Stimulated activated naive CD8-positive, alpha-beta T cell treated with anti-CD3 and anti-CD28 coated beads, Interleukin-15, Interleukin-2, amounts not matched to agents 100 ng/mL and 50 ng/mL, for 24 hours (primary cell): Measurements from ENCODE around the gene NOB1.
A peak's percentile ranks its signal among the peaks of the same experiment; 100 is the strongest.
"Not testable (repeated sequence)": the region's sequence is repeated elsewhere in the genome, so short reads cannot be mapped to it uniquely, and the experiment has no call there.

ENCODE experiments used
- H3K27ac Mint-ChIP-seq: one replicate; pipeline ENCODE4 v1.8.0; 2021; ENCODE audit warnings: mild to moderate bottlenecking, mixed read lengths
- H3K27me3 Mint-ChIP-seq: one replicate; pipeline ENCODE4 v1.8.0; 2021; ENCODE audit warnings: mixed read lengths
- H3K36me3 Mint-ChIP-seq: one replicate; pipeline ENCODE4 v1.8.0; 2021; ENCODE audit warnings: low read depth, mixed read lengths
- H3K4me1 Mint-ChIP-seq: one replicate; pipeline ENCODE4 v1.8.0; 2021; ENCODE audit warnings: low read depth, mixed read lengths
- H3K4me3 Mint-ChIP-seq: one replicate; pipeline ENCODE4 v1.8.0; 2021; ENCODE audit warnings: mild to moderate bottlenecking, mixed read lengths
- H3K9me3 Mint-ChIP-seq: one replicate; pipeline ENCODE4 v1.8.0; 2021; ENCODE audit warnings: mixed read lengths

The NOB1 gene

DNA sequence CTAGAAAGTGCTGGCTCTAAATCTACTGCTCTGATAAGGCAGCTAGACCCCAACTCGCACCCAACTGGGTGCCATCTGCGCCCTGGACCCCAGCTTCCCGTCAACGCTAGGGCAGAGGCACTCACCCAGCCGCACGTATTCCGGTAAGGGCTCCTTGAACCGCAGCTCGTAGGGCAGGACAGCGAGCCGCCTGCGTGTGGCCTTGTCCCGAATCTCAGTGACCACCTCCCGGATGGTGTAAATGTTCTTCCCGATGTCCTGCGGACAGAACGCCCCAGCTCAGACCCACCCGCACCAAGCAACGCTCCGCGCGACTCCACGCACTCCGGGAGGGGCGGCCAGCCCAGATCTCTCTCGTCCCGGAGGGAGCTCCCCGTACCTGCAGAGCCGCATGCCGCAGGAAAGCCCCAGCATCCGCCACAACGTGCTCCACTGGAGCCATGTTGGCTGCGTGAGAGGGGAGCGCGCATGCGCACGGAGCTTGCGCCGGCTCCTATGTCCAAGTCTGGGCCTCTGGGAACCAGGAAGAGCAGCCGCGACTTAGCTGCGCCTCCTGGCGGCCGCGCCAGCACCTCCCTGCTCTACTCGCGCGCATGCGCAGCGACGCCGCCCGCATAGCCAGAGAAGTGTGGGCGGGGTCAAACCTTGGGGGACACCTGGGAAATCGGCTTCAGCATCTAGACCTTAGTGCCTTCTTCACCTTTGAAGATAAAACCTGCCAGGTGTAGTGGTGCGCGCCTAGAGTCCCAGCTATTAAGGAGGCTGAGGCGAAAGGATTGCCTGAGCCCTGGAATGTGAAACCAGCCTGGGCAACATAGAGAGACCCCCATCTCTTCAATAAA, at the start of gene NOB1:
Gene NOB1, minus strand, starts transcription at position 458 of the 842 bp plus-strand sequence. Its CDS starts 16 bp downstream, at position 442.
- peak within 1 kb of the TSS; percentile 100 for H3K27ac Mint-ChIP-seq
- peaks cover 33% of the 10 kb centered on the region for H3K36me3 Mint-ChIP-seq
- H3K9me3 Mint-ChIP-seq, result no peaks in the 10 kb centered on the region
- H3K4me3 Mint-ChIP-seq, result peak within 1 kb of the TSS; percentile 100
- H3K4me1 Mint-ChIP-seq, result peaks cover 23% of the 10 kb centered on the region
- H3K27me3 Mint-ChIP-seq, result no peaks in the 10 kb centered on the region

DNA sequence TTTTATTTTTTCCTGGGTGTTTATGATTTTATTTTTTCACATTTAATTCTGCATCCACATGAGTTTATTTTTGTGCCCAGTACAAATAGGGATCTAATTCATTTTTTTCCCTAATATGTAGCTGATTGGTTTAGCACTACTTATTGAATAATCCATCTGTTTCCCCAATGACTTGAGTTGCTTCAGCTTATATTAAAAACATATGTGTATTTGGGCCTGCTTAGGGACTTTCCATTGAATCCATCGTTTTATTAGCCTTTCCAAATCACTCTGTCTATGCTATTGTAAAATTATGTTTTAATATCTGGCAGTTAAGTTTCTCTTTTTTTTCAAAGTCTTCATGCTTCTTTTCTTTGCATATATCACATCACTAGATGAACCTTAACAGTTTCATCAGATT, 49.6 kb upstream of the NOB1 start:
- Mint-ChIP-seq H3K36me3 (peaks cover 27% of the 10 kb centered on the region), H3K9me3 (no peaks in the 10 kb centered on the region), H3K4me1 (no peaks in the 10 kb centered on the region), H3K27me3 (no peaks in the 10 kb centered on the region), H3K27ac (no peak overlapping the region), H3K4me3 (no peak overlapping the region)

DNA sequence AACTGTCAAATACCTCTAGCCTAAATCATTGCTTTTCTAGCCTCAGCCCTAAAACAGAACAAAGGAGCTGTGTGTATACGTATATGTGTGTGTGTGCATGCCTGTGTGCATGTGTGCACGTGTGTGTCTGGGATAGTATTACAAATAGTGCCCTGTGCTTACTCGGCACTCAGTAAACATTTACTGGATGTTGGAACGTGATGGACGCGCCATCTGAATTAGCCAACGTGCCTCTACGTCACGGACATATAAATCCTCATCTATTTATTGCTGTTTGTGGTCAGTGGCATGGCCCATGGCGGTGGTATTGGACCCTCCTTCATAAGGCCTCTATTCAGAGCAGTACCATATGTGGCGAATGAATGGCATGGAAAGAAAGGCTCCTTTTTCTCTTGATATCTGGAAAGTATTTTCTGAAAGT, 44.9 kb upstream of the NOB1 start:
- Mint-ChIP-seq H3K4me3 (no peak overlapping the region), H3K9me3 (no peaks in the 10 kb centered on the region), H3K4me1 (no peaks in the 10 kb centered on the region), H3K27ac (no peak overlapping the region), H3K36me3 (peaks cover 28% of the 10 kb centered on the region), H3K27me3 (no peaks in the 10 kb centered on the region)

DNA sequence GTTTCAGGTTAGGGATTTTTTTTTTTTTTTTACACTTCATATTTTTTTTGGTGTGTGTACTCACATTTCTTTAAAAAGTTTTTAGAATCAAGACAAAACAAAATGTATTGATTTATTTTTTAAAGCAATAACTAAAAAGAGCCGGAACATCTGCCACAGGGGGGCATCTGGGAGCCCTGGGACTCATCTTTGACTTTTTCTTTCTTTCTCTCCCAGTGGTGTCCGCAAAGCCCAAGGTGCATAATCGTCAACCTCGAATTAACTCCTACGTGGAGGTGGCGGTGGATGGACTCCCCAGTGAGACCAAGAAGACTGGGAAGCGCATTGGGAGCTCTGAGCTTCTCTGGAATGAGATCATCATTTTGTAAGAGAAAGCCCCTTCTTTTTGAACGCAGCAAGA, 43.7 kb upstream of the NOB1 start:
- no peaks in the 10 kb centered on the region for H3K27me3 Mint-ChIP-seq
- H3K36me3 Mint-ChIP-seq, result peaks cover 27% of the 10 kb centered on the region
- no peak overlapping the region for H3K27ac Mint-ChIP-seq
- H3K4me3 Mint-ChIP-seq, result no peak overlapping the region
- no peaks in the 10 kb centered on the region for H3K4me1 Mint-ChIP-seq
- no peaks in the 10 kb centered on the region for H3K9me3 Mint-ChIP-seq

DNA sequence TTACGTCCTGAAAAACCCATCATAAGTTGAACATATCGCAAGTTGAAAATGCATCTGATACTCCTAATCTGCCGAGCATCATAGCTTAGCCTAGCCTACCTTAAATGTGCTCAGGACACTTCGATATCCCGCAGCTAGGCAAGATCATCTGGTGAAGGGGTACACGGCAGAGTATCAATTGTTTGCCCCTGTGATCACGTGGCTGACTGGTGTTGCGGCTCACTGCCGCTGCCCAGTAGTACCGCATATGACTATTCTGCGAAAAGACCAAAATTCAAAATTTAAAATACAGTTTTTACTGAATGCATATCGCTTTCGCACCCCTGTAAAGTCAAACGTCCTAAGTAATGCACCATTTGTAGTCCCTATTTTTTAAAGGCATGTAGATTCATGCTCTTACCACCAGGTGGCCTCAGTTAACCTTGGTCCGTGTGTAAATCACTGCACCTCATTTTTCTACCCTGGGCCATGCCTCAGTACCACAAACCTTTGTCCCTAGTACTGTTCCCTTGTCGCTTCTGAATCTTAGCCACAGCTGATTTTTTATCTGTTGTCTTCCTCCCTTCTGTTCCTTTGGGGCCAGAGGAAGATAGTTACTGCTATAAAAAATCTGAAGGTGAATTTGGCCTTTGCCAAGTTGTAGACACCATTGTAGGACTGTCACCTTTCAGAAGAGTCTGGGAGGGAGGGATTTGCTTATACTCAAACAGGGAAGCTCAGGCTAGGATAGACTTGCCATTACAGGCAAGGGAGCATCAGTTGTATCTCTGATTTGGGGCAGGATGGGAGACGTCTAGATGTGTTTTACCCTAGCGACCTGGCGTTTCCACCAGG, 41.8 kb upstream of the NOB1 start:
- Mint-ChIP-seq H3K4me3 (no peak overlapping the region), H3K27ac (no peak overlapping the region), H3K9me3 (no peaks in the 10 kb centered on the region), H3K36me3 (peaks cover 18% of the 10 kb centered on the region), H3K27me3 (no peaks in the 10 kb centered on the region), H3K4me1 (no peaks in the 10 kb centered on the region)

DNA sequence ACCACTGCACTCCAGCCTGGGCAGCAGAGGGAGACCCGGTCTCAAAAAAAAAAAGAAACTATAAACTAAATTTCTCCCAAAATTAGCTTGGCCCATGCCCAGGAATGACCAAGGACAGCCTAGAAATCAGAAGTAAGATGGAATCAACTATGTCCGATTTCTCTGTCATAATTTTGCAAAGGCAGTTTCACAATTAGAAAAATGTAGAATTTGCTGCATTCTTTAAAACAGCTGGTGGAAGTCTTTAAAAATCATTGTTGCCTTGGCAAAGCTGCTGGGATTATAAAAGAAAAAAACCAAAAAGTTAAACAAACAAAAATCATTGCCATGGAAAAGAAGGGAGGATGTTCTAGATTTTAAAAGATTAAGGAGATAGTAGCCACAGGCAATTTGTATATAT, 39.8 kb upstream of the NOB1 start:
- H3K36me3 Mint-ChIP-seq, result peaks cover 16% of the 10 kb centered on the region
- no peak overlapping the region for H3K4me3 Mint-ChIP-seq
- H3K4me1 Mint-ChIP-seq, result no peaks in the 10 kb centered on the region
- H3K27me3 Mint-ChIP-seq, result no peaks in the 10 kb centered on the region
- H3K27ac Mint-ChIP-seq, result no peak overlapping the region
- no peaks in the 10 kb centered on the region for H3K9me3 Mint-ChIP-seq

DNA sequence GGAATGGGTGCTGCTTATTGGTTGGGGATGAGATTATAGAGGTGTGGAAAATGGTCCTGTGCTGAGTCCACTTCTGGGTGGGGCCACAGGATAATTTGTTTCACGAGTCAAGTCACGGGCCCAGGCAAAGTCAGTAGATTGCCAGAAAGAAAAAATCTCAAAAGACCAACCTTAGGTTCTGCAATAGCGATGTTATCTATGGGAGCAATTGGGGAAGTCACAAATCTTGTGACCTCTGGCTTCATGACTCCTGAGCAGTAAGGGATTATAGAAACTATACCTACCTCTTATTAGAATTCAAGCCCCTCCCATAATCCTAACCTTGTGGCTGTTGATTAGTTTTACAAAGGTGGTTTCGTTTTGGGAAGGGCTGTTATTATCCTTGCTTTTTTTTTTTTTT, 38.8 kb upstream of the NOB1 start:
- Mint-ChIP-seq H3K27me3 (no peaks in the 10 kb centered on the region), H3K4me1 (no peaks in the 10 kb centered on the region), H3K27ac (no peak overlapping the region), H3K4me3 (no peak overlapping the region), H3K9me3 (no peaks in the 10 kb centered on the region), H3K36me3 (peaks cover 8% of the 10 kb centered on the region)

DNA sequence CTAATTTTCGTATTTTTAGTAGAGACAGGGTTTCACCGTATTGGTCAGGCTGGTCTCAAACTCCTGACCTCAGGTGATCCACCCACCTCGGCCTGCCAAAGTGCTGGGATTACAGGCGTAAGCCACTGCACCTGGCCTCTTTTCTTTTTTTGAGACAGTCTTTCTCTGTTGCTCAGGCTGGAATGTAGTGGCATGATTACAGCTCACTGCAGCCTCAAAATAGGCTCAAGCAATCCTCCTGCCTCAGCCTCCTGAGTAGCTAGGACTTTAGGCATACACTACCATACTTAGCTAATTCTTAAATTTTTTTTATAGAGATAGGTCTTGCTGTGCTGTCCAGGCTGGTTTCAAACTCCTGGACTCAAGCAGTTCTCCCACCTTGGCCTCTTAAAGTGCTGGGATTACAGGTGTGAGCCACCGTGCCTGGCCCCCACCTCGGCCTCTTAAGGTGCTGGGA, 36.7 kb upstream of the NOB1 start:
- H3K27me3 Mint-ChIP-seq, H3K9me3 Mint-ChIP-seq: not testable (repeated sequence)

DNA sequence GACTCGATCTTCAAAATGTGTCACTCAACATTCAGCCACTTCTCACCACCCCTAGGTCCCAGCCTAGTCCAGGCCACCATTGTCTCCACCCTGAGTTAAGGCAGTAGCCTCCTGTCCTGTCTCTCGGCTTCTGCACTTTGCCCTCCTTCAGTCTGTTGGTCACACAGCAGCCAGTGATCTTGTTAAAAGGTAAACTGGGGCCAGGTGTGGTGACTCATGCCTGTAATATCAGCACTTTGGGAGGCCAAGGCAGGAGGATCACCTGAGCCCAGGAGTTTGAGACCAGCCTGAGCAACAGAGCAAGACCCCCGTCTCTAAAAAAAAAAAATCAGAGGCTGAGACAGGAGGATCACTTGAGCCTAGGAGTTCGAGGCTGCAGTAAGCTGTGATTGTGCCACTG, 33.2 kb upstream of the NOB1 start:
- Mint-ChIP-seq H3K4me1 (no peaks in the 10 kb centered on the region), H3K4me3 (no peak overlapping the region), H3K36me3 (peaks cover 16% of the 10 kb centered on the region), H3K9me3 (no peaks in the 10 kb centered on the region), H3K27ac (no peak overlapping the region), H3K27me3 (no peaks in the 10 kb centered on the region)

More for the DNA sequence above, 36.7 kb upstream of the NOB1 start:
- not testable (repeated sequence) for H3K27ac Mint-ChIP-seq, H3K4me3 Mint-ChIP-seq, H3K4me1 Mint-ChIP-seq
- peaks cover 15% of the 10 kb centered on the region for H3K36me3 Mint-ChIP-seq

DNA sequence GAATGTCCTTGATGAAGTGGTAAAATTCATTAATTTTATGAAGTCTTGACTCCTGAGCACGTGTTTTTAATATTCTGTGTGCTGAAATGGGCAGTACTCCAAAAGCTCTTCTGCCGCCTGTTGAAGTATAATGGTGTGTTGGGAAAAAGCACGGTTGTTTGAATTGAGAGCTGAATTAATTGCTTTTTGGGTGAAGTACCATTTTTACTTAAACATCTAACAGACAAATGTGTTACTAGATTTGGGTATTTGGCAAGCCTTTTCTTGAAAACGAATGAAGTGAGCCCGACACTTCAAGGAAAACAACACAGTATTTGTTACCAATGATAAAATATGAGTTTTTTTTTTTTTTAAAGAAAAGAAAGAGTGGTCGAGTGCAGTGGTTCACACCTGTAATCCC, 29.9 kb upstream of the NOB1 start:
- H3K27ac Mint-ChIP-seq, result no peak overlapping the region

DNA sequence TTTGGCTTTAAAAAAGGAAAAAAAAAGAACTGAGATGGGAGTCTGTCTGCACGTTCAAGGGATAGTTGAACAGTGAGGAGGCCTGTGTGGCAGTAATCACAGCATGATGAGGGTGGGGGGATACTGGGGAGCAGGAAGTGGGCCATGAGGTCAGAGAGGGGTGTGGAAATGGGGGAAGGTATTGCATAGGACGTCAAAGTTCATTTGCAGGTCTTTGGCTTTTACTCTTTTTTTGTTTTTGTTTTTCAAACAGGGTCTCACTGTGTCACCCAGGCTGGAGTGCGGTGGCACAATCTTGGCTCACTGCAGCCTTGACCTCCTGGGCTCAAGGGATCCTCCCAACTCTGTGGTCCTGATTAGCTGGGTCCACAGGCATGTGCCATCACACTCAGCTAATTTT, 26.4 kb upstream of the NOB1 start:
- Mint-ChIP-seq H3K9me3 (peaks cover 1% of the 10 kb centered on the region), H3K4me3 (no peak overlapping the region), H3K36me3 (peaks cover 9% of the 10 kb centered on the region), H3K27me3 (no peaks in the 10 kb centered on the region), H3K4me1 (no peaks in the 10 kb centered on the region), H3K27ac (no peak overlapping the region)

More for the DNA sequence above, 29.9 kb upstream of the NOB1 start:
- Mint-ChIP-seq H3K27me3 (no peaks in the 10 kb centered on the region), H3K4me3 (no peak overlapping the region), H3K9me3 (no peaks in the 10 kb centered on the region), H3K4me1 (no peaks in the 10 kb centered on the region), H3K36me3 (peaks cover 16% of the 10 kb centered on the region)

DNA sequence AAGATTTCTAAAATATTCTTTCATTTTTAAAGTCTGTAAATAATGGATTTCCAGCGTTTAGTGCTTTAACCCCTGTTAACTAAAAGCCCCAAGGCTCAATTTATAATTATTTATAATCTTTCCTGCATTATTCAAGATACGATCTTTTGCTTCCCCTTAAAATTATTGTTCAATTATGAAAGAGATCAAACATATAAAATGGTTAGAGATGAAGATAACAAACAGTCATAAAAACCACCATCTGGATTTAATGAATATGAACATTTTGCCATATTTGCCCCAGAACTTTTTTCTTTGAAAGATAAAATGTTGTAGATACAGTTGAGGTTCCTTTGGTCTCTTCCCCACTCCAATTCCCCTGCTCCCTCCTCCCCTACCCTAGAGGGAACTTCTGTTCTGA, 25.0 kb upstream of the NOB1 start:
- H3K27me3 Mint-ChIP-seq, result no peaks in the 10 kb centered on the region
- no peaks in the 10 kb centered on the region for H3K4me1 Mint-ChIP-seq
- H3K27ac Mint-ChIP-seq, result no peak overlapping the region
- H3K9me3 Mint-ChIP-seq, result peaks cover 9% of the 10 kb centered on the region
- no peak overlapping the region for H3K4me3 Mint-ChIP-seq
- peaks cover 21% of the 10 kb centered on the region for H3K36me3 Mint-ChIP-seq

DNA sequence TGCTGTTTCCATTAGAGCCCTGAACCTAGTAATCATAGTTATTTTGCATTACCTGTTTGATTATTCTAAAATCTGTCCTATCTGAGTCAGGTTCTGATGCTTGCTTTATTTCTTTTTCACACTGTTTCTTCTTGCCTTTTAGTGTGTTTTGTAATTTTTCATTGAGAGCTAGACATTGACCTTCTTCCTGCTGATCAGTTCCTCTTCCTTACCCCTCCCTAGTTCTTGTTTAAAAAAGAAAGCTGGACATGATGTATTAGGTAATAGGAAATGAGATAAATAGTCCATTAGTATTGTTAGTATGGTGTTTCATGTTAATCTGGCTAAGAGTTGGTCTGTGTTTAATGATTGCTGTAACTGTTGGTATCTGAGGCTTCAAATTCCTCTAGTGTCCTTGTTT, 20.8 kb upstream of the NOB1 start:
- no peak overlapping the region for H3K4me3 Mint-ChIP-seq
- H3K27me3 Mint-ChIP-seq, result no peaks in the 10 kb centered on the region
- H3K27ac Mint-ChIP-seq, result no peak overlapping the region
- H3K4me1 Mint-ChIP-seq, result peaks cover 36% of the 10 kb centered on the region
- peaks cover 19% of the 10 kb centered on the region for H3K36me3 Mint-ChIP-seq
- H3K9me3 Mint-ChIP-seq, result peaks cover 9% of the 10 kb centered on the region

DNA sequence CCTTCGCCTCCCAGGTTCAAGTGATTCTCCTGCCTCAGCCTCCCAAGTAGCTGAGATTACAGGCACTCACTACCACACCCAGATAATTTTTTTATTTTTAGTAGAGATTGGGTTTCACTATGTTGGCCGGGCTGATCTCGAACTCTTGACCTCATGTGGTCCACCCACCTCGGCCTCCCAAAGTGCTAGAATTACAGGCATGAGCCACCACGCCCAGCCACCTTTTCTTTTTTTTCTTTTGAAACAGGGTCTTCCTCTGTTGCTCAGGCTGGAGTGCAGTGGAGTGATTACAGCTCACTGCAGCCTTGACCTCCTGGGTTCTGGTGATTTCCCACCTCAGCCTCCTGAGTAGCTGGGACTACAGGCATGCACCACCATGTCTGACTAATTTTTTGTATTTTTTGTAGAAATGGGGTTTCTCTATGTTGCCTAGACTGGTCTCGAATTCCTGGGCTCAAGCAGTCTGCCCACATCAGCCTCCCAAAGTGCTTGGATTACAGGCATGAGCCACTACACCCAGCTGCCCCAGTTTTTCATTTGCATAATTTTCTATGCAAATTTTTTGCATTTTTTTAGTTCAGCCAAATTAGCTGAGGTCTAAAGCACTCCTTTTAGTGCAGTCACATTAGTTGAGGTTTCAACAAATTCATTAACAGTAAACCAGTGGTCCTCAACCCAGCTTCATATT, 18.7 kb upstream of the NOB1 start:
- H3K27ac Mint-ChIP-seq, result peak overlapping the region; percentile 64

DNA sequence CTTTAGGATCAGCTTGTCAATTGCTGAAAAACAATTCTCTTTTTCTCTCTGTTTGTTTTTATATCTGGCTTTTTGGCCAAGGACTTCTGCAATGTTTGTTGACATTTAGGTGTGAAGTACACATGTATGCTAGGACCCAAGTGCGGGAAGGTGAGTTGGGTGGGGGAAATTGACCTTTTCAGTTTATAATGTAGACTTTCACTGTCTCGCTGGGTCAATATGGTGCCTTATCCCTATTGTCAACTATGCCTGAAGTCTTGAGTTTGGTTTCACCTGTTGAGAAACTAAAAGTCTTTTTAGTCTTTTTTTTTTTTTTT, 16.9 kb upstream of the NOB1 start:
- Mint-ChIP-seq H3K9me3 (peaks cover 9% of the 10 kb centered on the region), H3K4me1 (peaks cover 63% of the 10 kb centered on the region)

More for the DNA sequence above, 18.7 kb upstream of the NOB1 start:
- Mint-ChIP-seq H3K9me3 (peaks cover 9% of the 10 kb centered on the region), H3K4me1 (peaks cover 48% of the 10 kb centered on the region), H3K36me3 (peaks cover 19% of the 10 kb centered on the region), H3K27me3 (no peaks in the 10 kb centered on the region), H3K4me3 (peak overlapping the region; percentile 1)

More for the DNA sequence above, 16.9 kb upstream of the NOB1 start:
- Mint-ChIP-seq H3K4me3 (no peak overlapping the region), H3K36me3 (peaks cover 19% of the 10 kb centered on the region), H3K27me3 (no peaks in the 10 kb centered on the region), H3K27ac (peak overlapping the region; percentile 69)
